Mesendoderm (in vitro differentiated cells): Measurements from ENCODE around the gene ATG7.

Source experiments
- DNase-seq: peaks from one replicate; pipeline ENCODE4 v3.0.0; 2013
- H2AK5ac ChIP-seq: 2 replicates; pipeline ENCODE4 v1.6.1; 2013; ENCODE audit warnings: low read length, inconsistent platforms
- H2BK120ac ChIP-seq: 2 replicates; pipeline ENCODE4 v1.6.1; 2013; ENCODE audit warnings: low read depth, mild to moderate bottlenecking, low read length, moderate library complexity, mixed read lengths
- H2BK15ac ChIP-seq: replicated peaks from 2 replicates; pipeline ENCODE4 v1.6.1; 2013; ENCODE audit warnings: low read depth, mild to moderate bottlenecking, moderate library complexity
- H2BK5ac ChIP-seq: 2 replicates; pipeline ENCODE4 v1.6.1; 2013; ENCODE audit warnings: low read length, inconsistent platforms
- H3K18ac ChIP-seq: 2 replicates; pipeline ENCODE4 v1.6.1; 2013; ENCODE audit warnings: mild to moderate bottlenecking, low read length, mixed read lengths
- H3K23ac ChIP-seq: one replicate; pipeline ENCODE4 v1.6.1; 2013; ENCODE audit warnings: low read length
- H3K27ac ChIP-seq: 2 replicates; pipeline ENCODE4 v1.5.1; 2013; ENCODE audit warnings: low read depth, mild to moderate bottlenecking, inconsistent platforms, low read length, moderate library complexity
- H3K27me3 ChIP-seq: 2 replicates; pipeline ENCODE4 v1.6.1; 2013; ENCODE audit warnings: low read length, control low read depth, mild to moderate bottlenecking, inconsistent platforms; ENCODE audit not compliant: insufficient read depth, poor library complexity
- H3K36me3 ChIP-seq: 2 replicates; pipeline ENCODE4 v1.6.1; 2013; ENCODE audit warnings: low read length, inconsistent platforms; ENCODE audit not compliant: control insufficient read depth, insufficient read depth
- H3K4ac ChIP-seq: one replicate; pipeline ENCODE4 v1.6.1; 2013; ENCODE audit warnings: low read depth, mild to moderate bottlenecking, low read length, moderate library complexity
- H3K4me1 ChIP-seq: 2 replicates; pipeline ENCODE4 v1.6.1; 2013; ENCODE audit warnings: low read depth, low read length, inconsistent platforms; ENCODE audit not compliant: control insufficient read depth
- H3K4me2 ChIP-seq: 2 replicates; pipeline ENCODE4 v1.6.1; 2013; ENCODE audit warnings: low read length
- H3K4me3 ChIP-seq: 2 replicates; pipeline ENCODE4 v1.5.1; 2013; ENCODE audit warnings: mild to moderate bottlenecking, low read length
- H3K56ac ChIP-seq: one replicate; pipeline ENCODE4 v1.6.1; 2013; ENCODE audit warnings: low read length
- H3K79me1 ChIP-seq: 2 replicates; pipeline ENCODE4 v1.6.1; 2013; ENCODE audit warnings: low read length, inconsistent platforms
- H3K79me2 ChIP-seq: 2 replicates; pipeline ENCODE4 v1.6.1; 2013; ENCODE audit warnings: mild to moderate bottlenecking, low read length; ENCODE audit not compliant: control insufficient read depth, insufficient read depth
- H3K9ac ChIP-seq: 2 replicates; pipeline ENCODE4 v1.6.1; 2013; ENCODE audit warnings: low read length, inconsistent platforms
- H4K5ac ChIP-seq: one replicate; pipeline ENCODE4 v1.6.1; 2013; ENCODE audit warnings: low read length
- H4K8ac ChIP-seq: one replicate; pipeline ENCODE4 v1.6.1; 2013; ENCODE audit warnings: low read depth, mild to moderate bottlenecking, control low read depth, low read length, moderate library complexity
- WGBS: extraction: QIAGEN DNeasy Blood & Tissue Kit; methylation state at CpG from one replicate; pipeline ENCODE4 v1.1.7; 2013; ENCODE audit warnings: low lambda C conversion rate, missing lambda C conversion rate; ENCODE audit not compliant: insufficient coverage; ENCODE audit errors: extremely low coverage; 5-methylcytosine and 5-hydroxymethylcytosine counted together

ATG7 gene

DNA sequence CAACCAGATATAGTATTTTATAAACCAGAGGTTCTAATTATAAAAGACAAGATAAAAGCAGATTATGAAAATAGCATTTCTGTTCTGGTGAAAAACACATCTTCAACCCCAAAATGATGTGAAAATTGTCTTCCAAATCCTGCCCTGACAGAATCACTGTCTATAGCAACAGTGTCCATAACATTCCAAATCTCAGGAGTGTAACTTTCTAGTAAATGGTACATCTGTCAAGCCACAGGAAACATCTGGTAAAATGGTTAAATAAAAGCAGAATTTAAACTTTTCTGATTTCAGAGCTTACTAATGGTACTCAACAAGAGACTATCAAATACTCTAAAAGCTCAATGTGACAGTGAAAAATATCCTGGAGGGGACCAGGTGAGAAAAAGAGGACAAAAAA is 311.0 kb downstream of the ATG7 start:
- no peak overlapping the region for H2BK120ac ChIP-seq
- no peak overlapping the region for H3K18ac ChIP-seq
- no peak overlapping the region for H3K56ac ChIP-seq
- no peak overlapping the region for H3K23ac ChIP-seq
- no peak overlapping the region for H4K5ac ChIP-seq
- no peak overlapping the region for H3K4me3 ChIP-seq
- H3K27me3 ChIP-seq = no peaks in the 10 kb centered on the region
- H3K27ac ChIP-seq = no peak overlapping the region
- no peak overlapping the region for H2BK15ac ChIP-seq
- H3K79me1 ChIP-seq = peaks cover 27% of the 10 kb centered on the region
- H3K4ac ChIP-seq = no peak overlapping the region
- peaks cover 48% of the 10 kb centered on the region for H3K79me2 ChIP-seq
- no peak overlapping the region for H2AK5ac ChIP-seq
- H3K36me3 ChIP-seq = no peaks in the 10 kb centered on the region
- H2BK5ac ChIP-seq = no peak overlapping the region
- H3K9ac ChIP-seq = no peak overlapping the region
- DNase-seq = no peak
- H3K4me2 ChIP-seq = no peak overlapping the region
- H4K8ac ChIP-seq = no peak overlapping the region
- peaks cover 3% of the 10 kb centered on the region for H3K4me1 ChIP-seq

DNA sequence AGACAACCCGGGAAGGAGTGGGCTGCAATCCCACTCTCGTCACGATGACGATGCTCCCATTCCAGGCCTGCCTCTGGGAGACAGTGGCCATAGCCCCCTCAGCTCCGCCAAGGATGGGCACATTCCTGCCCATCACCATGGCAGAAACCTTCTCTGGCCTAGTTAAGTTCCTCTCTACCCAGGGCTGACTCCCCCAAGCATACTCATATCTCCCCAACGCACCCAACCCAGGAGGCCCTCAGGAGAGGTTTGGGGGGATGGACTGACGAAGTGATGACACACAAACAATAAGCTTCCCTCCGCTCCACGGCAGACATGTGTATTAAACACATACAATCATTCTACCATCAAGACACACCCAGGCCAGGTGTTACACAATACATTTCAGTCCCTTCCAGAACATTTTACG is 311.4 kb downstream of the ATG7 start:
- WGBS = 100% methylated on average over 1 of the region's 10 CpGs
- no peak overlapping the region for H3K4me3 ChIP-seq
- peaks cover 31% of the 10 kb centered on the region for H3K79me1 ChIP-seq
- no peak overlapping the region for H3K4ac ChIP-seq
- H2BK15ac ChIP-seq = no peak overlapping the region
- no peaks in the 10 kb centered on the region for H3K36me3 ChIP-seq
- no peak overlapping the region for H2AK5ac ChIP-seq
- H2BK5ac ChIP-seq = no peak overlapping the region
- no peak overlapping the region for H3K4me2 ChIP-seq
- no peak overlapping the region for H3K27ac ChIP-seq
- H3K56ac ChIP-seq = no peak overlapping the region
- peaks cover 3% of the 10 kb centered on the region for H3K4me1 ChIP-seq
- peaks cover 51% of the 10 kb centered on the region for H3K79me2 ChIP-seq
- DNase-seq = no peak
- H4K8ac ChIP-seq = no peak overlapping the region
- H4K5ac ChIP-seq = no peak overlapping the region
- no peaks in the 10 kb centered on the region for H3K27me3 ChIP-seq
- H2BK120ac ChIP-seq = no peak overlapping the region
- no peak overlapping the region for H3K9ac ChIP-seq
- no peak overlapping the region for H3K18ac ChIP-seq
- H3K23ac ChIP-seq = no peak overlapping the region

DNA sequence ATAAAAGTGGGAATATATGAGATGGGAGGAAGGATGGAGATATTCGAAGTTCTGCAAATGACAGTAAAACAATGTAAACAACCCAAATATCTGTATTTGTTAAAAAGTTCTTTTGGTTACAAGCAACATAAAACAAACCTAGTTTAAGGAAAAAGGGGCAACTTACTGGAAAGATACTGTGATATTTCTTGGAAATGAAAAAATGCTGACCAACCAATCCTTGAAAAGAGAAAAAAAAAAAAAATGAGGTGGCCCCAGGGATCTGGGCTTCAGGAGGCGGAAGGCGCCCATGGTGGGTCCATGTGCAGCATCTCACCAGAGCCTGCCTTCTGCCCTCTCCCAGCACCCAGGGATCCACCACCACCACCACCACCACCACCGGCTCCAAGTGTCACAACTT is 312.4 kb downstream of the ATG7 start:
- Histone ChIP-seq H3K27me3 (no peaks in the 10 kb centered on the region), H2BK120ac (no peak overlapping the region), H2BK5ac (no peak overlapping the region), H4K5ac (no peak overlapping the region), H3K4me1 (peaks cover 5% of the 10 kb centered on the region), H3K18ac (no peak overlapping the region), H3K9ac (no peak overlapping the region), H3K56ac (no peak overlapping the region), H3K23ac (no peak overlapping the region), H3K79me2 (peaks cover 56% of the 10 kb centered on the region), H4K8ac (no peak overlapping the region), H2AK5ac (no peak overlapping the region), H3K36me3 (no peaks in the 10 kb centered on the region), H3K4me2 (no peak overlapping the region), H3K4ac (no peak overlapping the region), H3K79me1 (peaks cover 30% of the 10 kb centered on the region), H3K4me3 (no peak overlapping the region), H3K27ac (no peak overlapping the region), H2BK15ac (no peak overlapping the region)
- no peak for DNase-seq
- WGBS = no CpG with 5 or more reads among the region's 4 CpGs

DNA sequence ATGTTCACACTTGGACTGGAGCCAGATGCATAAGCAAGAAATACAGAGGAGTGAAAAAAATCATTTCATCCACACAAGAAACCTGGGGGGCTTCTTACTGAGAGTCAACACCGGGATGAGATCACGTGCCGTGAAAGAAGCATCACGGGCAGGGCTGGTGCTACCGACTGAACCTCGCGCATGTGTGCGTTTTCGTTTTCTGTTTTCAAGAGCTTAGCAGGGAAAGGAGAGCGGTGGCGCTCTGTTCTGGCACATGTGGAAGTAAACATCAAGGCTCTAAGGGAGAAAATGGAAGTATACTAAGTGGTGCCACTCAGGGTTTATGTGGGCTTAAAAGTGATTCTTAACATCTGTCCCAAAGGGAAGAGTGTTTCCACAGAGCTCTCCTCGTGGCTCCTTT is 315.6 kb downstream of the ATG7 start:
- no peak overlapping the region for H2BK15ac ChIP-seq
- no CpG with 5 or more reads among the region's 12 CpGs for WGBS

DNA sequence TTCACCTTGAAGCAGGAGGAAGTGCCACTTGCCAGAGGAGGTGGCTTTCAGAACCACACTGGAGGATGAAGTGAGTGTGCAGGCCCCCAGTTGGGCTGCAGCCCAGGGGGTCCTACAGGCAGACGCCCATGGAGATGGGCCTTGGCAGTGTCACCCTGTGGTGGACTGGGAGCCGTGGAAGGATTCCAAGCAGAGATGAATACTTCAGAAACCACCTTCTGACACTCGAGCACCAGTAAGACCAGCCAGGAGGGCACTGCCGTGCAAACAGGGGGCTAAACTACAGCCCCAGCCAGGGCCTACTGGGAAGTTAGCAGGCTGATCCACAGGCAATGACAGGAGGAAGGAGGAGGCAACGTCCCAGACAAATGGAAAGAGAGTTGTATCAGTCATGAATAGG is 316.1 kb downstream of the ATG7 start:
- Histone ChIP-seq H3K4me1 (peaks cover 17% of the 10 kb centered on the region), H2BK120ac (no peak overlapping the region), H2BK15ac (no peak overlapping the region), H2AK5ac (no peak overlapping the region), H3K36me3 (no peaks in the 10 kb centered on the region), H3K4me2 (no peak overlapping the region), H3K56ac (no peak overlapping the region), H3K27ac (no peak overlapping the region), H4K8ac (no peak overlapping the region), H2BK5ac (no peak overlapping the region), H3K9ac (no peak overlapping the region), H3K79me1 (peaks cover 32% of the 10 kb centered on the region), H3K23ac (peak overlapping the region; percentile 49), H3K79me2 (peaks cover 60% of the 10 kb centered on the region), H3K18ac (no peak overlapping the region), H3K27me3 (no peaks in the 10 kb centered on the region), H3K4me3 (no peak overlapping the region), H3K4ac (no peak overlapping the region), H4K5ac (no peak overlapping the region)
- WGBS = no CpG with 5 or more reads among the region's 5 CpGs
- no peak for DNase-seq

More for the DNA sequence above, 315.6 kb downstream of the ATG7 start:
- Histone ChIP-seq H3K9ac (no peak overlapping the region), H4K8ac (no peak overlapping the region), H3K18ac (no peak overlapping the region), H3K27me3 (no peaks in the 10 kb centered on the region), H3K27ac (no peak overlapping the region), H2AK5ac (no peak overlapping the region), H3K56ac (no peak overlapping the region), H2BK5ac (no peak overlapping the region), H4K5ac (no peak overlapping the region), H3K36me3 (no peaks in the 10 kb centered on the region), H3K4me1 (peaks cover 15% of the 10 kb centered on the region), H2BK120ac (no peak overlapping the region), H3K79me1 (peaks cover 32% of the 10 kb centered on the region), H3K4me2 (no peak overlapping the region), H3K23ac (peak overlapping the region; percentile 49), H3K4ac (no peak overlapping the region), H3K79me2 (peaks cover 56% of the 10 kb centered on the region), H3K4me3 (no peak overlapping the region)
- no peak for DNase-seq

DNA sequence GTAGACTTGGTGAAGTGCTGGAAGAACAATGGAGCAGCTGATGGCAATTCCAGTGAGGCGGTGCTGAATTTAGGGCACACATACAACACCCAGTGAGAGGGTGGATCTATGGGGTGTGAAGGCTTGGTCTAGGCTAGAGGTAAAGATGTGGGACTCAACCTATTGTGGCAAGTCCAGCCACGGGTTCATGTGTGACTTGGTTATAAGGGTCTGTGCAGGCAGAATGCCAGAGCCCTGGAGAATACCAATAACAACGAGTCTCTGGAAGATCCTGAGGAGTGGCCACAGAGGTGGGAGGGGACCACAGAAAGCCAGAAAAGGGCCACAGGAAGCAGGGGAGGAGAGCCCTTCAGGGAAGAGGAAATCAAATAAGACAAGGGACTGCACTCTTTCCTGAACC is 316.6 kb downstream of the ATG7 start:
- H3K4me2 ChIP-seq = no peak overlapping the region
- no peak overlapping the region for H3K56ac ChIP-seq
- H3K27me3 ChIP-seq = no peaks in the 10 kb centered on the region
- peaks cover 32% of the 10 kb centered on the region for H3K79me1 ChIP-seq
- H3K23ac ChIP-seq = no peak overlapping the region
- WGBS = no CpG with 5 or more reads among the region's 3 CpGs
- no peak overlapping the region for H4K8ac ChIP-seq
- H3K79me2 ChIP-seq = peaks cover 61% of the 10 kb centered on the region
- no peak overlapping the region for H4K5ac ChIP-seq
- peaks cover 21% of the 10 kb centered on the region for H3K4me1 ChIP-seq
- H2BK5ac ChIP-seq = no peak overlapping the region
- no peak overlapping the region for H2AK5ac ChIP-seq
- no peak overlapping the region for H3K4ac ChIP-seq
- H3K18ac ChIP-seq = no peak overlapping the region
- no peak overlapping the region for H2BK15ac ChIP-seq
- H3K27ac ChIP-seq = no peak overlapping the region
- no peak overlapping the region for H3K9ac ChIP-seq
- H3K36me3 ChIP-seq = no peaks in the 10 kb centered on the region
- H2BK120ac ChIP-seq = no peak overlapping the region
- H3K4me3 ChIP-seq = no peak overlapping the region
- no peak for DNase-seq
